Astrocyte (in vitro differentiated cells and primary cell): ENCODE data around the gene PRG3. TPM values are rescaled to one million over a fixed set of nuclear protein-coding genes. Genes with fewer than 3 reads are reported as not detected.

ENCODE experiments used
- DNase-seq: peaks from one replicate; pipeline ENCODE4 v3.0.0-alpha.2; 2010; ENCODE audit warnings: low read depth
- FAIRE-seq: peaks from 2 replicates; lab custom pipeline; 2011; peaks lifted over from hg19 to GRCh38; lab: Jason Lieb, UNC
- H2AFZ ChIP-seq: 2 replicates; pipeline ENCODE4 v1.6.0; 2012; ENCODE audit warnings: low read depth, low read length, inconsistent platforms
- H3K27ac ChIP-seq: 2 replicates; pipeline ENCODE4 v1.5.1; 2011; ENCODE audit warnings: low read depth, low read length, inconsistent platforms
- H3K27me3 ChIP-seq: 2 replicates; pipeline ENCODE4 v1.6.0; 2011; ENCODE audit warnings: low read length, inconsistent platforms; ENCODE audit not compliant: insufficient read depth
- H3K36me3 ChIP-seq: 2 replicates; pipeline ENCODE4 v1.5.1; 2011; ENCODE audit warnings: low read length, inconsistent platforms; ENCODE audit not compliant: insufficient read depth
- H3K4me1 ChIP-seq: 2 replicates; pipeline ENCODE4 v1.5.1; 2011; ENCODE audit warnings: low read length, inconsistent platforms; ENCODE audit not compliant: insufficient read depth
- H3K4me2 ChIP-seq: 2 replicates; pipeline ENCODE4 v1.6.0; 2012; ENCODE audit warnings: low read length, inconsistent platforms
- H3K4me3 ChIP-seq: 2 replicates; pipeline ENCODE4 v1.5.1; 2011; ENCODE audit warnings: low read depth, mild to moderate bottlenecking, low read length, inconsistent platforms; ENCODE audit not compliant: insufficient read depth
- H3K79me2 ChIP-seq: 2 replicates; pipeline ENCODE4 v1.6.0; 2012; ENCODE audit warnings: mild to moderate bottlenecking, low read length, inconsistent platforms; ENCODE audit not compliant: insufficient read depth
- H3K9ac ChIP-seq: 2 replicates; pipeline ENCODE4 v1.6.0; 2012; ENCODE audit warnings: mild to moderate bottlenecking, low read length, inconsistent platforms
- H3K9me3 ChIP-seq: 2 replicates; pipeline ENCODE4 v1.5.1; 2012; ENCODE audit warnings: low read depth, mild to moderate bottlenecking, low read length, inconsistent platforms; ENCODE audit not compliant: insufficient read depth
- H4K20me1 ChIP-seq: 2 replicates; pipeline ENCODE4 v1.6.0; 2012; ENCODE audit warnings: low read length, inconsistent platforms; ENCODE audit not compliant: insufficient read depth
- H3K27ac Mint-ChIP-seq: one replicate; pipeline ENCODE4 v1.8.0; 2021; ENCODE audit warnings: mild to moderate bottlenecking, mixed read lengths; ENCODE audit not compliant: unreplicated experiment
- H3K27me3 Mint-ChIP-seq: one replicate; pipeline ENCODE4 v1.8.0; 2021; ENCODE audit warnings: low read depth, mixed read lengths; ENCODE audit not compliant: unreplicated experiment
- H3K36me3 Mint-ChIP-seq: one replicate; pipeline ENCODE4 v1.8.0; 2021; ENCODE audit warnings: low read depth, mixed read lengths; ENCODE audit not compliant: unreplicated experiment
- H3K4me1 Mint-ChIP-seq: one replicate; pipeline ENCODE4 v1.8.0; 2021; ENCODE audit warnings: low read depth, mixed read lengths; ENCODE audit not compliant: unreplicated experiment
- H3K4me3 Mint-ChIP-seq: one replicate; pipeline ENCODE4 v1.8.0; 2021; ENCODE audit warnings: mild to moderate bottlenecking, moderate library complexity, mixed read lengths; ENCODE audit not compliant: unreplicated experiment
- H3K9me3 Mint-ChIP-seq: one replicate; pipeline ENCODE4 v1.8.0; 2021; ENCODE audit warnings: mild to moderate bottlenecking, mixed read lengths; ENCODE audit not compliant: unreplicated experiment
- CTCF ChIP-seq: IDR thresholded peaks from 2 replicates; pipeline ENCODE4 v1.5.1; 2011; ENCODE audit warnings: low read depth, mild to moderate bottlenecking, inconsistent platforms, low read length, moderate library complexity; ENCODE audit not compliant: insufficient read depth
- EZH2 ChIP-seq: IDR thresholded peaks from 2 replicates; pipeline ENCODE4 v1.6.1; 2012; ENCODE audit warnings: mild to moderate bottlenecking, low read length, inconsistent platforms; ENCODE audit not compliant: insufficient read depth
- total RNA-seq: library from RNA; stranded (reverse); gene quantifications from 2 replicates; pipeline ENCODE4 v1.2.1, GENCODE V29; 2021

The PRG3 gene
- total RNA-seq, 1 donor from 2014 or later: not detected

GRCh38 chr11:57343825-57344224 is 37.1 kb downstream of the PRG3 start:
- H3K9me3 Mint-ChIP-seq: peaks cover 3% of the 10 kb centered on the region
- no peak overlapping the region for H3K4me3 Mint-ChIP-seq
- H2AFZ ChIP-seq: no peak overlapping the region
- no peaks in the 10 kb centered on the region for H3K36me3 ChIP-seq
- H3K4me2 ChIP-seq: no peak overlapping the region
- peaks cover 15% of the 10 kb centered on the region for H3K27me3 ChIP-seq
- no peaks in the 10 kb centered on the region for H3K4me1 Mint-ChIP-seq
- H3K4me3 ChIP-seq: no peak overlapping the region
- H3K79me2 ChIP-seq: no peaks in the 10 kb centered on the region
- no peaks in the 10 kb centered on the region for H3K9me3 ChIP-seq
- no peak overlapping the region for H3K27ac Mint-ChIP-seq
- H4K20me1 ChIP-seq: no peaks in the 10 kb centered on the region
- FAIRE-seq (no peak), DNase-seq (no peak)
- no peaks in the 10 kb centered on the region for H3K36me3 Mint-ChIP-seq
- H3K27me3 Mint-ChIP-seq: peaks cover 41% of the 10 kb centered on the region
- no peak for TF ChIP-seq CTCF
- no peak for TF ChIP-seq EZH2
- no peaks in the 10 kb centered on the region for H3K4me1 ChIP-seq
- no peak overlapping the region for H3K9ac ChIP-seq
- H3K27ac ChIP-seq: no peak overlapping the region

- Histone ChIP-seq H3K27ac (no peak overlapping the region), H3K79me2 (no peaks in the 10 kb centered on the region), H3K27me3 (peaks cover 15% of the 10 kb centered on the region), H3K9me3 (no peaks in the 10 kb centered on the region), H3K4me1 (no peaks in the 10 kb centered on the region), H2AFZ (no peak overlapping the region), H3K4me3 (no peak overlapping the region), H3K4me2 (no peak overlapping the region), H3K9ac (no peak overlapping the region), H4K20me1 (no peaks in the 10 kb centered on the region), H3K36me3 (no peaks in the 10 kb centered on the region)
- TF ChIP-seq CTCF (no peak), EZH2 (no peak)
- no peak for FAIRE-seq
- Mint-ChIP-seq H3K4me1 (no peaks in the 10 kb centered on the region), H3K27ac (no peak overlapping the region), H3K27me3 (peaks cover 35% of the 10 kb centered on the region), H3K4me3 (no peak overlapping the region), H3K9me3 (no peaks in the 10 kb centered on the region), H3K36me3 (no peaks in the 10 kb centered on the region)
- DNase-seq: no peak
Measured at GRCh38 chr11:57342702-57343101, 38.2 kb downstream of the PRG3 start.

- H3K9ac ChIP-seq: no peak overlapping the region
- no peaks in the 10 kb centered on the region for H4K20me1 ChIP-seq
- Mint-ChIP-seq H3K4me3 (no peak overlapping the region), H3K36me3 (no peaks in the 10 kb centered on the region), H3K9me3 (no peaks in the 10 kb centered on the region), H3K27ac (no peak overlapping the region), H3K4me1 (no peaks in the 10 kb centered on the region), H3K27me3 (peaks cover 25% of the 10 kb centered on the region)
- FAIRE-seq (no peak), DNase-seq (no peak)
- peaks cover 2% of the 10 kb centered on the region for H3K79me2 ChIP-seq
- H3K27ac ChIP-seq: no peak overlapping the region
- no peak overlapping the region for H3K4me2 ChIP-seq
- no peak for TF ChIP-seq EZH2
- TF ChIP-seq CTCF: no peak
- no peaks in the 10 kb centered on the region for H3K9me3 ChIP-seq
- H3K4me1 ChIP-seq: peaks cover under 1% of the 10 kb centered on the region
- no peak overlapping the region for H2AFZ ChIP-seq
- H3K27me3 ChIP-seq: peaks cover 15% of the 10 kb centered on the region
- H3K4me3 ChIP-seq: no peak overlapping the region
- H3K36me3 ChIP-seq: no peaks in the 10 kb centered on the region
Measured at GRCh38 chr11:57341250-57341808, 39.6 kb downstream of the PRG3 start.
